GM21447 (cell line): Measurements from ENCODE around the gene STK40.

Source experiments
- ATAC-seq: cut with Tn5 transposase; IDR thresholded peaks from one replicate; pipeline ENCODE4 v1.9.1; 2021; ENCODE audit not compliant: unreplicated experiment

Gene STK40

DNA sequence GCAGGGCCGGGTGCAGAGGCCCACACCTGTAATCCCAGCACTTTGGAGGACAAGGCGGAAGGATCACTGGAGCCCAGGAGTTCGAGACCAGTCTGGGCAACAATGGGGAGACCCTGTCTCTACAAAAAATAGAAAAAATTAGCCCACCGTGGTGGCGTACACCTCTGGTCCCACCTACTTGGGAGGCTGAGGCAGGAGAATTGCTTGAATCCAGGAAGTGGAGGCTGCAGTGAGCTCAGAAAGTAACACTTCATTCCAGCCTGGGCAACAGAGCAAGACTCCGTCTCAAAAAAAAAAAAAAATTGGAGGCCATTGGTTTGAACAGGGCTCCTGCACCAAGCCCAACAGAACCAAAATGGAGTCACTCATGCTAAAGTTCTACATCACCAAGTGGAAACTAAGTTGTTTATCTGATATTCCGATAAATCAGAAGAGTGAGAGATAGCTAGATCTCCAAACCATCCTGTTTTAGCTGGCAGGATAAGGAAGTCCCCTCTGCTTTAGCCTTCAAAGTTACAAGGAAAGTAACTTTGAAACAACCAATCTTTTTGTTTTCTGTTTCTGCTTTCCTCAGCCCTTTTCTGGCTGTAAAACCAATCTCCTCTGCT lies 12.8 kb upstream of the STK40 start:
- no peak for ATAC-seq

GRCh38 chr1:36397378-36398230 lies 11.9 kb upstream of the STK40 start, which contains the start of gene LSM10:
Gene LSM10 (minus strand): TSS chr1:36397908. CDS start chr1:36394129, 3,779 bp downstream.
- peak; percentile 90 for ATAC-seq

DNA sequence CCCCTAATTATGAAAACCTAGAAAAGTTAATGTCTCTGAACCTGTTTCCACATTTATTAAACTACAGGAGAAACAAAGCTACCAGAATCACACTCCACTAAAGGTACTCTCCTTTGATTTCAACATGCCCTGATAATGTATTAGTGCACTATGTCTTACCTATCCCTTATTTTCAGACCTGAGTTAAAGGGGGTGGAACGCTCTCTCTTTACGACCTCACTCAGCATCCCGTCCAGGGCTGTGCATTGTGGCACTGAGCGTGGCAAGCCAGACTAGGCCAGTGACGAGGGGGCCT lies 11.3 kb upstream of the STK40 start:
- no peak for ATAC-seq

DNA sequence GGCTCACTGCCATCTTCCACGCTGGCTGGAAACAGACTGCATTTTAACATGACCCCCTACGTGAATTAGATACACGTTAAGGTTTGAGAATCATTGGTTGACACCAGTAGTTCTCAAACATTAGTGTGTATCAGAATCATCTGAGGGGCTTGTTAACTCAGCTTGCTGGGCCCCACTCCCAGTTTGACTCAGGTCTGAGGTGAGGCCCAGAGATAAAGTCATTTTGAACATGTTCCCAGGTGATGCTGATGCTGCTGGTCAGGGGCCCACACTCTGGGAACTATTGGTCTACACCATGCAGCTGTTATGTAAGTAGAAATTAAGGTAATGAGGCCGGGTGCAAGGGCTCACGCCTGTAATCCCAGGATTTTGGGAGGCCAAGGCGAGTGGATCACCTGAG lies 10.6 kb upstream of the STK40 start:
- no peak for ATAC-seq

DNA sequence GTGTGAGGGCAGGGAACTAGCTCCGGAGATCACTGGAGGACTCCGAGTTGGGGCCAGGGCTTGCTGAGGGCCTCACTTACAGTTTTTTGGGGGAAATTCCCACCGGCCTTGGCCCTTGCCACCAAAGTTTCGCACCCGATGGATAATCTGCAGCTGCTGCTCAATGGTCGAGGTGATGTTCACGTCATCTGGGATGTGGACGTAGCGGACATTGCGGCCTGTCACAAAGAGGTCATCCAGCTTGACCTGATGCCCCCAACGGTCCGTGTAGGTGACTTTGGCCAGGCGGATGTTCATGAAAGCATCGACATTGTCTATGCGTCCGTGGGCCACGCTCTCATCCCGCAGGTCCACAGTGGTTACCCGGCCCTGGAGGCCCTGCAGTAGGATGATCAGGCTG lies 8.0 kb upstream of the STK40 start:
- no peak for ATAC-seq

GRCh38 chr1:36392836-36393235 lies 7.1 kb upstream of the STK40 start:
- ATAC-seq = no peak

DNA sequence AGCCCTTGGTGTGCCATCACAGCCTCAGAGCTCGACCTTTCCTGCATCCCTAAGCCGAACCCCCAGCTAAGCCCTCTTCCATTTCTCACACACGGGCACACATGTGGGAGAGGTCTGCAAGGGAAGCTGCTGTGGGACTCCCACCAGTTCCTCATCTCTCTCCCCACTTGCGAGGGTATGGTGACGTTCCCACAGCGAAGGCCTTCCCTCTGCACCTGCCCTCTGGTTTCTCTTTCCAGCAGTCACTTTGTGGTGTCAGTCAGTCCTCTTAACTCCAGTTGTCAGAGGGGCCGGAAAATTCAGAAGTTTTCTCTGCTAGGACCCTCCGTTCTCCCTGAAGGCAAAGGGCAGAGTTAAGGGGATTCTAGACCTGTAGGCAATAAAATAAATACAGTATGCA lies 5.5 kb upstream of the STK40 start:
- no peak for ATAC-seq

DNA sequence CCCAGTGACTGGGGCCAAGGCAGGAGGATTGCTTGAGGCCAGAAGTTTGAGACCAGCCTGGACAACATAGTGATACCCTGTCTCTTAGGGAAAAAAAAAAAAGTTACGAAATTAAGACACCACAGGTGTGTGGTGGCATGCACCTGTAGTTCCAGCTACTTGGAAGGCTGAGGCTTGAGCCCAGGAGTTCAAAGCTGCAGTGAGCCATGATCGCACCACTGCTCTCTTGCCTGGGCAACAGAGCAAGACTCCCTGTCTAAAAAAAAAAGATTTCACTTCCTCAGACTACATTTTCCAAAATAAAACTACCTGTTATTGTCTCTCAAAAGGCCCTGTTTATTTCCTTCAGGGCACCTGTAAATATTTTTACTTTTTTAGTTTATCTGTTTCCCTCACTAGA lies 4.7 kb upstream of the STK40 start:
- no peak for ATAC-seq

DNA sequence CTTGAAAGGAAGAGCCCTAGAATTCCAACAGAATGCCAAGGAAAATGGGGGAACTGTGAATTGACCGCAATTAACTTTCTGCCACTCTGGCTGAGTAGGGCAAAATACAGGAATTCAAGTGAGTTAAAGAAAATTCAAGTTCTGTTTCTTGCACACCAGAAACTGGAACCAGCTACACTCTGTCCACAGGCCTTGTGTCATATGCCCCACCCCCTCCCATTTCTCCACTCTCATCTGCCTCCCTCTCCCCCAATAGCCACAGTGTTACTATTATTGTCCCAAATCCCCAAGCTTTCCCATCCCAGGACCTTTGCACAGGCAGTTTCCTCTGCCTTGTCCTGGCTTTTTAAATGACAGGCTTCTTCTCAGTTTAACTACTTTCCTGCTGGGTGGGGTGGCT lies 4.3 kb upstream of the STK40 start:
- ATAC-seq = no peak

DNA sequence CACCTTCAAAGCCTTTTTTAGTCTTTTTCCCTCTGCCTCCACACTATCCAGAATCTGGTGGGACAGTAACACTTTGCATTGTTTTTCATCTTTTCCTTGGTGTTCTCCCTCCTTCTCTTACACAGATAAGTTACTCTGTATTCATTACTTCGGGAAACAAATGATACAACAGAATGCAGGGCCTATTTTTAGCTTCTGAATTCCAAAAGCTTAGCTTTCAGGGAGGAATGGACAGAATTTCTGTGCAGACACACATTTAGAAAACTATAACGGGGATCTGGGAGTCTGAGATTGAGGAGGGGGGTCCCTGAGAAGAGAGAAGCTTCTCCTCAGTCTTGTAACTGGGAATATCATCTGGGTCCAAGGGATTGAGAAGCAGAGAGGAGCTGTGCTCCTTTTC lies 3.5 kb upstream of the STK40 start:
- ATAC-seq = no peak

DNA sequence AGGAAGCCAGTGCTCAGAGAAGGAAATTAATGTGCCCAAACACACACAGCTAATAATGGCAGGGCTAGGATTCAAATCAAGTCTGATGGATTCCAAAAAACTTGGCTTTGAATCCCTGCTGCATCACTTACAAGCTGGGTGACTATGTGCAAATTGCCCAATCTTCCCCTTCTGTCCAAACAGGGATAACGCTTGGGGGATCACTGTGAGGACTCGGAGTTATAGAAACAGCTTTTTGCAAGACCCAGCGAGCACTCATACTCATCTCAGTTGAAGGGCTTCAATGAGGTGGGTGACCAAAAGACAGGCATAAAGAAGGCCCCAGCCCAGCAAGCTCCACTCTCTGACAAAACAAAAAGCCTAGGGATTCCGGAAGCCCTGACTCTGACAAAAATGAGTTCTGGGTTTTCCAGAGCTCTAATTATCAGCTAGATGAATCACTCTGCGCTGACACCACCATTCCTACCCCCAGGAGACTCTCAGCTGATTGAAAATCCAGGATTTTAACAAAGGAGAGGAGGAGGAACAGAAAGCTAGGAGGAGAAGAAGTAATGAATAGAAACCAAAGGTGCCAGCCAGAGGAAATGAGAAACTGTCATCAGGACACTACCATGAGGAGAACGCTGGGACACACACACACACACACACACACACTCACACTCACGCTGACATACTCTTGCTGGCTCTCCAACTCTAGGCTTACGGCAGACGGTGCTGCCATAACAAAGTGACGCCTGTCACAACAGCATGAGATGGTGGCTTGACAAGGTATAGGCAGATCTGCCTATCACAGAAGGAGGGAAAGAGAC lies 1.6 kb upstream of the STK40 start:
- ATAC-seq = no peak

DNA sequence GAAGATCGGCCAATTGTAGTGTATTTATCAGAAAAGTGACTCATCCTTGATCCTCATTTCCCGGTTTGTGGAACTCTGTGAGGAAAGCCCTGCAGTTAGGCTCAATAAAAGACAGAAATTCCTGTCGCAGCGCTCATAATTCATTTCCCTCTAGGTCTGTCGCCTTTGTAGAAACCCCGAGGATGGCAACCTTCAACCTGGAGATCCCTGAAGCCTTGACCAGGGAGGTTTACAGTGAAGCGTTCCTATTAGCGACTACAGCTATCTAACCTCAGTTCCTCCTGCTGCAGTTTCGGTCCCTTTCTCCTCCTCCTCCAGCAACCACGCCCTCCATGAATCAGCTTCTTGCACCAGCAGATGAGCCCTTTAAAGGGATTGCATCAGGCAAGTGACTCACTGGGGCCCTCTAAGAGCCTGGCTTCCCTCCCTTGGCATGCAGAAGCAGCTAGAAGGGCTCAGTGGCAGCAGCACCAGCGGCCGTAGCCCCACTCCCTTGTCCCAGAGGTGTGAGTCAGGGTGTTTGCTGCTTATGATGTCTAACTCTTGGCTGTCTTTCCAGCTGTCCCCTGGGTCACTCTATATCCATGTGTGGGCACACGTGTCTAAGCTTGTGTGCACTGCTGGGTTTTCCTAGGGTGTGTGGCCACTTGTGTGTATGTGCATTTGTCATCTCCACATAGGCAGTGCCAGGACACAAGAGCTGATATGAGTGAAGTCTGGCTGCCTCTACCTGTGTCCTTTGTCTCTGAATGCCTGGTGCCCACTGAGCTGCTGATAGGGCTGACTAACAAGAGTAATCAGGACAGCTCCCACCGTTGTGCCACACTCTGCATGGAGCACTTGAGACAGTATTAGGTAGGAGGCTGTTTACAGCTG lies 779 bp upstream of the STK40 start:
- ATAC-seq = peak; percentile 54

GRCh38 chr1:36384542-36385409 lies 948 bp downstream of the STK40 start:
- ATAC-seq = no peak

GRCh38 chr1:36383240-36383639 lies 2.5 kb downstream of the STK40 start:
- ATAC-seq = no peak

DNA sequence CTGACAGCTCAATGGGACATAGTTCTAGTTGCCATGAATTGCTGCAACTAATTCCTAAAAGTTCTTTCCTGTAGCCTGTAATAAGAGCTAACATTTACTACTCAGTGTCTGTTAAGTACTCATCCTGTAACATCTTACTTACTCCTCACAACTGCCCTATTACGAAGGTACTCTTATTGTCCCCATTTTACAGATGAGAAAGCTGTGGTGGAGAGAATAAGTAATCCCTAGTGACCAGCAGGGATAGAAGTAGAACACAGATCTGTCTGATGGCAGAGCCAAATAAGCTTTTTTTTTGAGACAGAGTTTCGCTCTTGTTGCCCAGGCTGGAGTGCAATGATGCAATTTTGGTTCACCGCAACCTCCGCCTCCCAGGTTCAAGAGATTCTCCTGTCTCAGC lies 3.1 kb downstream of the STK40 start:
- no peak for ATAC-seq

DNA sequence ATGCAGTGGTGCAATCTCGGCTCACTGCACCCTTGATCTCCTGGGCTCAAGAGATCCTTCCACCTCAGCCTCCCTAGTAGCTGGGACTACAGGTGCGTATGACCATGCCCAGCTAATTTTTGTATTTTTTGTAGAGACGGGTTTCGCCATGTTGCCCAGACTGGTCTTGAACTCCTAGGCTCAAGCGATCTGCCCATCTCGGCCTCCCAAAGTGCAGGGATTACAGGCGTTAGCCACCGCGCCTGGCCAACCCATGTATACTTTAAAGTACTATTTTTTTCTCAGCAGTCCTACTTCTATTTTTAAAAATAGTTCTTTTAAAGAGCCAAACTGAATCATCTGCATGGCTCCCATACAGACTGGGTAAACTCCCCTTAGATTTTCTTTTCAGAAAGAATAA lies 3.5 kb downstream of the STK40 start:
- no peak for ATAC-seq

- ATAC-seq = no peak
Observed at GRCh38 chr1:36381405-36381804, 4.3 kb downstream of the STK40 start.

GRCh38 chr1:36380782-36381181 lies 4.9 kb downstream of the STK40 start:
- no peak for ATAC-seq

- no peak for ATAC-seq
Observed at GRCh38 chr1:36380143-36380619, 5.5 kb downstream of the STK40 start.
